ENCODE data around the gene TMEM31.

GRCh38 chrX:103716962-103717361 lies 6.3 kb downstream of the TMEM31 start:
- TF ChIP-seq MAX (IDR thresholded peaks at IDR 0.05; ENCODE audit: low read depth, low read length) (no peak), RAD21 (IDR thresholded peaks at IDR 0.05; ENCODE audit: insufficient read depth, low read depth, low read length) (no peak), YBX1 (IDR thresholded peaks at IDR 0.05) (no peak), MXI1 (IDR thresholded peaks at IDR 0.05; ENCODE audit: low read depth, low read length) (no peak)

All from GM12878 (cell line).